RWPE1 (cell line): ENCODE data around the gene C6orf163.
"Not testable (repeated sequence)": the region's sequence is repeated elsewhere in the genome, so short reads cannot be mapped to it uniquely, and the experiment has no call there.

Source experiments
- CTCF ChIA-PET: fragments of 350-600 bp; sonication (Branson Sonifier 250); formaldehyde crosslinking; extraction: SDS; loops from one replicate; lab custom pipeline; 2021; lab: Yijun Ruan, JAX
- POLR2A ChIA-PET: fragments of 400-600 bp; formaldehyde crosslinking; extraction: SDS; loops from one replicate; lab custom pipeline; 2020; ENCODE audit warnings: antibody characterized with exemption; ENCODE audit not compliant: low non-redundant PET; lab: Yijun Ruan, JAX
- DNase-seq: peaks from one replicate; pipeline ENCODE4 v3.0.0; 2012; ENCODE audit warnings: low spot score
- H3K27ac ChIP-seq: fragments of 450-650 bp; 2 replicates; pipeline ENCODE4 v1.5.1; 2017
- CTCF ChIP-seq: fragments of 450-650 bp; conservative IDR thresholded peaks from 2 replicates; pipeline ENCODE4 v1.5.1; 2017; ENCODE audit warnings: low read depth, mild to moderate bottlenecking

C6orf163 gene

GRCh38 chr6:87344731-87345130, at the start of gene C6orf163:
Gene C6orf163 (plus strand): TSS chr6:87344813. CDS start chr6:87345100, 287 bp downstream.
- H3K27ac ChIP-seq: no peak within 1 kb of the TSS
- no peak for TF ChIP-seq CTCF
- no peak for DNase-seq
- ChIA-PET POLR2A (no interaction called here), CTCF (interaction anchor here (0.7 kb wide), 1 partner anchor 22 kb away, joined by 3 read pairs; no protein-coding TSS in a partner anchor)

- TF ChIP-seq CTCF: no peak
- H3K27ac ChIP-seq: no peak overlapping the region
- ChIA-PET CTCF (no interaction called here), POLR2A (no interaction called here)
- DNase-seq: no peak
These were observed 47.5 kb upstream of the C6orf163 start for GRCh38 chr6:87297119-87297518.

GRCh38 chr6:87301277-87301676, 43.3 kb upstream of the C6orf163 start:
- DNase-seq, H3K27ac ChIP-seq, CTCF ChIA-PET, POLR2A ChIA-PET: not testable (repeated sequence)

GRCh38 chr6:87308970-87309369, 35.6 kb upstream of the C6orf163 start:
- no peak for TF ChIP-seq CTCF
- ChIA-PET CTCF (no interaction called here), POLR2A (no interaction called here)
- no peak overlapping the region for H3K27ac ChIP-seq
- no peak for DNase-seq

GRCh38 chr6:87312860-87313259, 31.8 kb upstream of the C6orf163 start:
- no peak for DNase-seq
- POLR2A ChIA-PET: no interaction called here
- no peak overlapping the region for H3K27ac ChIP-seq
- CTCF ChIA-PET: interaction anchor here (0.6 kb wide), 1 partner anchor 995 kb away, joined by 6 read pairs; no protein-coding TSS in a partner anchor
- no peak for TF ChIP-seq CTCF

GRCh38 chr6:87315071-87315470, 29.5 kb upstream of the C6orf163 start:
- CTCF ChIA-PET: no interaction called here
- TF ChIP-seq CTCF: no peak
- POLR2A ChIA-PET: no interaction called here
- H3K27ac ChIP-seq: no peak overlapping the region
- no peak for DNase-seq

GRCh38 chr6:87319271-87319987, 25.2 kb upstream of the C6orf163 start:
- H3K27ac ChIP-seq: no peak overlapping the region
- CTCF ChIA-PET: no interaction called here
- POLR2A ChIA-PET: interaction anchor here (0.6 kb wide), 1 partner anchor 160 kb away, joined by 3 read pairs; no protein-coding TSS in a partner anchor
- no peak for TF ChIP-seq CTCF
- DNase-seq: no peak
